GM18870 (cell line): Measurements from ENCODE around the gene ROM1.
A peak's percentile ranks its signal among the peaks of the same experiment; 100 is the strongest.
"Not testable (repeated sequence)": the region's sequence is repeated elsewhere in the genome, so short reads cannot be mapped to it uniquely, and the experiment has no call there.

Source experiments
- ATAC-seq: cut with Tn5 transposase; IDR thresholded peaks from one replicate; pipeline ENCODE4 v1.9.1; 2021; ENCODE audit warnings: moderate library complexity; ENCODE audit not compliant: unreplicated experiment

Gene ROM1

DNA sequence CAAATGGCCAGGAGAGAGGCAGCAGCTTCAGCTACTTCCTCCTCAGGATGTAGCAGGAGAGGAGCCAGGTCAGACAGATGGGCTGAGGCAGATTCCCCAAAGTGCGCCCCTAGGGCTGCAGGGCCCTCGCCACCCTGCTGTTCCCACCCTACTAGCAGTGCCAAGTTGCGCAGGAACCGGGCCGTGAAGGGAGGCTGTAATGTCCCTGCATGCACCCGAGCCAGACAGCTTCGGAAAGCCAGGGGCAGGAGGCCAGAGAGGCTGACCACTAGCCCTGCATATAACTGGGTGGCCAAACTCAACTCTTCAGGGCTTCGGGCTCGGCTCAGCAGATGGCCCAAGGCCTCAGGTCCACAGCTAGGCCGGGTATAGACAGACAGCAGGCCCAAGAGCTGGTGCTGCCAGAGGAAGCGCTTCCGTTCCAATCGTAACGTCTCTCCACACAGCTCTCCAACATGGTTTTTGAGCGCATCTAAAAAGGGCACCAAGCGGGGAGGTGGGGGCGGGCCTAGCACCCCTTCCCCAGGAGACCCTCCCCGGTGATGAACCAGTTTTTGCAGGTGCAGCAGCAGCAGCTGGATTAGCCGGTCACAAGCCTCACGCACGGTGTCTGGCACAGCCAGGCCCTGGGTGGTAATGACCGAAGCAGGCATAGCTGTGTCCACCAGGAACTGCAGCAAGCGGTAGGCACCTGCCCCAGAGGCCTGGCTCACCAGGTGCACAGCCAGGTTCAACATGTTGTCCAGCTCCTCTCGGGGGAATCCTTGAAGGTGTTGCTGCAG is 35.3 kb downstream of the ROM1 start:
- no peak for ATAC-seq

DNA sequence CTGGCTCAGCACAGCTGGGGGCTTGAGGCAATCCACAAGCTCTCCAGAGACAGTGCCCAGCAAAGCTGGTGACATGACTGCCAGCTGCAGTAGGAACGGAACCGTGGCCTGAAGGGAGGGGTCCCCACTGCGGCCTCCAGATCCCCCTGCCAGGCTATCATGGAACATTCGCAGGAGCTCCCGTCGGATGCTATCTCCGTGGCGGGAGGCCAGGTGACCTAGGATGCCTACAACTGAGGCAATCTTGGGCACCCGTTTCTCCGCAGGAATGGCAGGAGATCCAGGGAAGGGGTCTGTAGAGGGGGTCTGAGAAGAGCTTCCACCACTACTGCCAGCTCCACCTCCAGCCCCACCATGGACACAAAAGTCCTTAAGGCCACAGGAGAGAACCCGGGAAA is 35.9 kb downstream of the ROM1 start:
- ATAC-seq = no peak

DNA sequence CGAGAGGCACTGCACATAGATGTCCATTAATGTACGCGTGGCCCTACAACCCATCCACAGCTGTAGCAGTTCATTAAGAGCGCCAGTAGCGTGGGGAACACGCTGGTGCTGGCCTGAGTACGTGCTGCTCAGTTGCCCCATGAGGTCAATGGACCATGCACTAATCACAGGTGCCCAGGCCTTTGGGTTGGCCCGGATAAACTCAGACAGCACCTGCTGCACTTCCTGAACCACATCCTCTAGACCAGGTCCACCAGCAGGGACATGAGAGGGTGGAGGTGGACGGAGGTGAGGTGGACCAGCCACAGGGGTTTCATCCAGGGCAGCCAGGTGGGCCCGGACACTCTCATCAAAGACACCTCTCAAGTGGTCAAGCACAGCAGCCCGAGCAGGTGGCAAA is 36.4 kb downstream of the ROM1 start:
- ATAC-seq = no peak

DNA sequence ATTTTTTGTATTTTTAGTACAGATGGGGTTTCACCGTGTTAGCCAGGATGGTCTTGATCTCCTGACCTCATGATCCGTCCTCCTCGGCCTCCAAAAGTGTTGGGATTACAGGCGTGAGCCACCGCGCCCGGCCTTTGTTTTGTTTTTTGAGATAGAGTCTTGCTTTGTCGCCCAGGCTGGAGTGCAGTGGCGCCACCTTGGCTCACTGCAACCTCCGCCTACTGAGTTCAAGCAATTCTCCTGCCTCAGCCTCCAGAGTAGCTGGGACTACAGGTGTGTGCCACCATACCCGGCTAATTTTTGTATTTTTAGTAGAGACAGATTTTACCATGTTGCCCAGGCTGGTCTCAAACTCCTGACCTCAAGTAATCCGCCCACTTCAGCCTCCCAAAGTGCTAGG is 37.2 kb downstream of the ROM1 start:
- not testable (repeated sequence) for ATAC-seq

DNA sequence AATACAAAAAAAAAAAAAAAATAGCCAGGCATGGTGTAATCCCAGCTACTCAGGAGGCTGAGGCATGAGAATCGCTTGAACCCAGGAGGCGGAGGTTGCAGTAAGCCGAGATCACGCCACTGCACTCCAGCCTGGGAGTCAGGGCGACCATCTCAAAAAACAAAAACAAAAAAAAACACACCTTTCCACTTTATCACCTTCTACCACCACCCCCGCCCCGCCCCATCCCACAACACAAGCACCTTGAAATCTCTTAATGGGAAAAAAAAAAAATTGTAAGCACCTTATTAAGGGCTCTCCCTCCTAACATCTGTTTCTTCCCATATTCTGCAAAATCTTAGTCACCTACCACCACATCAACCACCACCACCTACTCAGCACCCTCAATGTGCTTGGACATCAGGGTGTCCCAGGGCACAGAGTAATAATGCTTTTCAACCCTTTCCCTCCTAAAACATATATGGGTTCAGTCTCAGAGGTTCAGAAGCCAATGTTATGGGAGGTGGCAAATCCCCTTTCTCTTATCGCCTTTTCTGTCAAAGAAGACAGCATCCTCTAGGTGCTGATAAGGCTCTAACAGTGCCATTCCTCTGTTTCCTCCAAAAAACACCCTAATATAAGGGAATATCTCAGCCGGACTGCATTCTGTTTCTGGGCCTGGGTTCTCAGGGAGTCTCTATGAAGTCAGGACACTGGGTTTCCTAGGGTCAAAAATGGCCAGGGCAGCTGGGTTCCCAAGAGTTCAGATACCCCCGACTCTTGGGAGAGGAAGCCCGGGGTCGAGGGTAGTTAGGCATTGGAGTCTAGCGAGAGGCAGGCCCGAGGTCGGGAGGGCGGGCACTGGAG is 39.3 kb downstream of the ROM1 start:
- ATAC-seq = peak; percentile 16

DNA sequence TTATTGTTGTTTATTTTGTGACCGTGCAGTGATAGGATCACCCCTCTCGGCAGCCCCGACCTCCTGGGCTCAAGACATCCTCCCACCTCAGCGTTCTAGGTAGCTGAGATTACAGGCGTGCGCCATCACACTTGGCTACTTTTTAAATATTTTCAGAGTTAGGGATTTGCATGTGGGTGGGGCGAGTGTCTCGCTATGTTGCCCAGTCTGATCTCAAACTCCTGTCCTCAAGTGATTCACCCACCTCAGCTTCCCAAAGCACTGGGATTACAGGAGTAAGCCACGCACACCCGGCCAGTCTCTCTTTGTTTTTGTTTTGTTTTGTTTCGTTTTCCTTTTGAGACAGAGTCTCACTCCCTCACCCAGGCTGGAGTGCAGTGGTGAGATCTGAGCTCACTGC is 41.2 kb downstream of the ROM1 start:
- no peak for ATAC-seq

DNA sequence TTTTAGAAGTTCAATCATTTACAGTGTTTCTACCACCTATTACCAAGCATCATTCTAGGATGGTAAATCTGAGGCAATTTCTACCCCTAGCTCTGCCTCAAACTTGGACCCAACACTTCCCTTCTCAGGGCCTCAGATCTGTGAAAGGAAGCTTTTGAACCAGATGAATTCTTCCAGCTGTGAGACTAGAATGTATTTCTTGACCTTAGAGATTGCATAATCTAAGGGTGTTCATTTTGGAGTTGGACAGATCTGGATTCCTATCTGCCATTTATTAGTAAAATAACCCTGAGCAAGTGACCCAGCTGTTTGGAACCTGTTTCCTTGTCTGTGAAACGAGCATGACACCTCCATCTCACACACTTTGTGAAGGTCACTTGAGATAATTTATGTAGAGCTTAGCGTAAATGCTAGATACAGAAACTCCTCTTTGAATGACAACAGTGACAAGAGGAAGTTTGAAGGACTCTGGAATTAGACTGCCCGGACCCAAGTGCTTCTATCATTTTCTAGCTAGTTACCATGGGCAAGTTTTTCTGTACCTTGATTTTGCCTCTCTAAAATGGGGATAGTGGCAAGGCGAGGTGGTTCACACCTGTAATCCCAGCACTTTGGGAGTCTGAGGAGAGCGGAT is 43.9 kb downstream of the ROM1 start:
- no peak for ATAC-seq

DNA sequence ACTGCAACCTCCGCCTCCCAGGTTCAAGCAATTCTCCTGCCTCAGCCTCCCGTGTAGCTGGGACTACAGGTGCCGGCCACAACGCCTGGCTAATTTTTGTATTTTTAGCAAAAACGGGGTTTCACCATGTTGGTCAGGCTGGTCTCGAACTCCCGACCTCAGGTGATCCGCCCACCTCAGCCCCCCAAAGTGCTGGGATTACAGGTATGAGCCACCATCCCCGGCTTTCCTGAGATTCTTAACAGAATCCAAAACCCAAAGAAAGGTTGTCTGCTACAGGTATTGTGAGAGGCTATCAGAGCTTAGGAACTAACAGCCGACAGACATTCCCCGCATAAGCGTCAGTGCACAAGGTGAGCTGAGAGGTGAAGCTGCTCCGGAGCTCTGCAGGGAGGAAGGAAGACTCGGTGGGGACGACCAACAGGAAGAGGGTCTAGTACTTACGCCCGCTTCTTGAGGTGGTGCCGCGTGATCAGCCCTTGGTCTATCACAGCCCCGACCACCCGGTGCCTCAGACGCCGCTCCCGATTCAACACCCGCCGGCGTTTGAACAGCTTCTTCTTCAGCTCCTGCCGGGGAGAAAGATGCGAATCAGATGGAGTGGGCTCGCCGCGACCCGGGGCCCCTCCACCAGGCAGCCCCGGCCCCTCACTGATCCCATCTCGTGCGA is 51.5 kb downstream of the ROM1 start:
- peak; percentile 4 for ATAC-seq
